GM19324 (cell line): ENCODE measurements around the gene TBX5.
"Not testable (repeated sequence)": the region's sequence is repeated elsewhere in the genome, so short reads cannot be mapped to it uniquely, and the experiment has no call there.

Experiments used
- ATAC-seq: cut with Tn5 transposase; IDR thresholded peaks from one replicate; pipeline ENCODE4 v1.9.1; 2021; ENCODE audit warnings: mild to moderate bottlenecking, moderate library complexity; ENCODE audit not compliant: unreplicated experiment, low FRiP score

Gene TBX5

DNA sequence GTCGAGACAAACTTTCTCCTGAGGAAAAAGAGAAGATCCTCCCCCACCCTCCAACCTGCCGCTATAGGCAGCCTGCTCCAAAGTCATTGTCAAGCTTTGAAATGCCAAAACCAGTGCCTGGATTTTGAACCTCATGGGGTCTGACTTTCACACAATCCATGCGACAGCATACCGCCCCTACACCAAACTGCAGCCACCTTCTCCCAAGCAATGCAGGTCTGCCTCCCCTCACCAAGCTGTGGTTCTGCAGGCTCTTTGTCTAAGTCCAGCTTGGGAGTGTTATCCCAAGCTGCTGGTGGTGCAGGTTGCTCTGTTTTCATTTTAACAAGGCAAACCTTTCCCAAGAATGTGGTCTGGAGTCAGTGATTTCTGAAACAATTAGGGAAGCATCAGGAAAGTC lies 12.4 kb downstream of the TBX5 start:
- no peak for ATAC-seq

DNA sequence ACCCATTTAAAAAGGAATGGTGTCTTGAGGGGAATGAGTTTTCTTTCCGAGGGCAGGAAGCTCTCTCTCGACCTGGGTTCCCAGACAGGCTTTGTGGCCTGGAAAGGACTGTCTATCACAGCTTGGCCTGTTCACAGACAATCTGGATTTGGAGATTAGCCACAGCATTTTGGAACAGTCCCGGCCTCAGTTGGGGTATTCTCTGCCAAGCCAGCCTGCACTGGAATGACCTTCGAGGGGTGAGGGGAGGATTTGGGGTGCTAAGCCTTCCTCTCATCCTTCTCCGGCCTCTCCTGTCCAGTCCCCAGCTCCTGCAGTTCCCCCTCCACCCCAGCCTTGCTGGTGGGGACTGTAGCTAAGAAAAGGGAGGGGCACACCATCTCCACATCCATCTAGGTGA lies 13.0 kb downstream of the TBX5 start:
- ATAC-seq, result no peak

DNA sequence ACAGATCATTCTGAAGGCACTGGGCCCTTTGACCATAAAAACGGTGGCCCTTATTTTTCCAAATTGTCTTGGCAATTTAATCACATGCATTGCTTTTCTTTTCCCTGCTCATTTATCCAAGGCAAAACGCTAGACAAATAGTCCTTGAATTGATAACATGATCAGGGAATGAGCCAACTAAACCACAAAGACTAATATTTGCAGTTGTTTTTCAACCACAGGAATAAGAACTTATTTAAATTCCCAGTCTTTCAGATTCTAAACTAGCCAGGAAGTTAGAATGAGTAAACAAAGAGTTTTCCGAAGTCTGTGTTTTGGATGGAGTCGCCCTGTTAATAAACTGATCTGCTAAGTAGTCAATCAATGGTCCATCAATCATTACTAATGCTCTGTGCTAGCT lies 14.9 kb downstream of the TBX5 start:
- ATAC-seq, result no peak

DNA sequence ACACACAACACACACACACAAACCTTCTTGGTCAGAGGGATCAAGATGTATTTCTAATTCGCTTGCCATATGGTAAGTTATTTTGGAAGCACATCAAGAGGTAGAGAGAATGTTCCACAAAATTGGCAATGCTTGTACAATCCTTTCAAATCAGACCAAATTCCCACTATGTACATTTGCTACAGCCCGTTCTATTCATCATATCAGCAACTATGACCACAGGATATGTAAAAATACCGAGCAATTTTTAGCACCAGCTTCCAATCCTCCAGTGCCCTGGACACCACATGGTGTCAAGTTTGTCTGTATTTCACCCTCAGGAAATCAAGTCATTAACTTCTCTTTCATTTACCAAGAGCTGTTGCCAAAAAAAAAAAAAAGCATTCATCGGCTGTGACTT lies 21.2 kb downstream of the TBX5 start:
- no peak for ATAC-seq

DNA sequence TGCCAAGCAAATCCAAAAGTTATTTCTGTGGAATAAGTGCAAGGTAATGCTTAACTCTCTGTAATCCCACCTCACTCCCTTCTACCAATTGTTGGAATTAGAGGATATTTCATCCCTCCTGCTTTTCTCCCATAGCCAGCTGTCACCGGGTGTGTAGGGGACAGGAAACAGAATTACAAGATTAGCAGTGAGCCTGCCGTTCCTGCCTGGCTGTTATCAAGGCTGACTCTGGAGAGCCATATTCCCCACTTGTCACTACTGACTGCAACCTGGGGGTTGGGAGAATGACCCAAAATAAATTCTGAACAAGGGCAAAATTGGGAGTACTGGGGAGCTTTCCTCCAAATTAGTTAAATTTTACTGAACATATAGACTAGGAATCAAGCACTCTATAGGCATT lies 24.8 kb downstream of the TBX5 start:
- ATAC-seq, result no peak

DNA sequence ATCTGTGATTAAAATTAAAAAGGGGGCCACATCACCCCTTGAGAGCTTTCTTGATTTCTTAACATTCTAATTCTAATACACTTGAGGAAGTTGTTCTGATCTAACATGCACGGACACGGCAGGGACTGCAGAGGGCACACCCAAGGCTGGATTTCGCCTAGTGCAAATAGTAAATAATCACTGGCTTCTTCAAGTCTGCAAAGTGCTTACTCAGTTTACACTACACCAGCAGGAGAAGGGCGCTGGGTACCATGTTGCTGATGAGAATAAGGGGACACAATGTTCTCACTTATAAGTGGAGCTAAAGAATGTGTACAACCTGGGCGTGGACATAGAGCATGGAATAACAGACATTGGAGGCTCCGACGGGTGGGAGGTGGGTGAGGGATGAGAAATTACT lies 34.2 kb downstream of the TBX5 start:
- ATAC-seq, result no peak

DNA sequence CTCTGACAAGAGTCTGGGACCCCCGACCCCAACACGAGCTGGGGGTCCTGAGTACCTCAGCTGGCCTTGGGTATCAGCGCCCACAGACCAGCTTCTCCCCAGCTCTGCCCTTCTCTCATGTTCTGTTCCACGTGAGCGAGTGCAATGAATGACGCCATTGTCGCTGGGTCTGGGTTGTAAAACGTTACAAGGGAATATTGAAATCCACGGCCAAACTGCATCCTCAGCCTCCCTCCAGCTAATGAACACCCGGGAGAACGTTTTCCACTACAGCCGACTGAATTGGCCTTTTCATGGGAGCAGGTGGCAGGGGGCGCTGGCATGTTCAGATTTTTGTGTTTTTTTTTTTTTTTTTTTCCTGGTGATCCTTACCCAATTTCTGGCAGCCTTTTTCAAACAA lies 34.7 kb downstream of the TBX5 start:
- ATAC-seq, result no peak

DNA sequence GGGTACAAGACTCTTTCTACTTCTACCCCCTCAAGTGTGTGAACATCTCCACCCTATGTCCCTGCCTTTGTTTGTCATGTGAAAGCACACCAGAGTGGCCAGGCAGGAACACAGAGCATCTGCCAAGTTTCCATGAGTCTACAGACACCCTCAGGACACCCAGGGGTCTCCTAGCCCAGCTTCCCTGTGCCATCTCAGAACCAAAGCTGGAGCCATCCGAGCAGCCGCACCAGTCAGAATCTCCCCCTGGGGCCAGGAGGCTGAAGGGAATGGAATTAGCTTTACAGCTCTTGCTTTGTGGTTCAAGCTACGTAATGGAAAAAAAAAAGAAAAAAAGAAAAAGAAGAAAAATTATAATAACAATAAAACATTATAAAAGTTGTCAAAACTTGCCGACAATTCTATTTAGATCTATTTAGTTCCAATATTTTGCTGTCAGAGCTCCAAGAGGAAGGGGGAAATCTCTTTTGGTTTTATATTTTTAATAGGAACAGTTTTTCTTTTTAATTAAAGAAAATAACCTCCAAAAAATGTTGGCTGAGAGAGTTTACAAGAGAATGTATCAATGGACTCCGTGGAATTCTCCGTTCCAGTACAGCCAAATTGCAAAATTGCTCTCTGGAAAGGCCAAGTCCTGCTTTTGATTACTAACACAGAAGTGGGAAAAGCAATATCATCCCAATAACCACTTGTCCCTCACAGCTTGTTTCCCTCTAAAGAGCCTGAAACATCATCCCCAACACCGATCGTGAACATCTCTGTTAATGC lies 37.1 kb downstream of the TBX5 start:
- ATAC-seq, result no peak

DNA sequence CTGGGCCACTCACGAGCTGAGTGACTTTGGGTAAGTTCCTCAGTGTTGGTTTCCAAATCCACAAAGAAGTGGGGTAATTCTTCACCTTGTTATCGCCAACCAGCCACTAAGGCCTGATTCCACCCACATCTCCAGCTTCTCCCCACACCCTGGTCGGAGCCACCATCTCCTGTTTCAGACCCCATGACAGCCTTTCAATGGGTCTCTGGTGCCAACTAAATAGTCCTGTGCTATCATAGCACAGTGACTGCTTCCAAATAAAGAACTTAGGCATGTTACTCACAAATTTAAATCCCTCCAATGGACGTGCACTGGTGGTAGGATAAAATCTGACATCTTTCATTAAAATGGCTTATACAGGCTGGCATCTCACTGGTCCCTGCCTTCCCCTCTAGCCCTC lies 44.0 kb downstream of the TBX5 start:
- ATAC-seq, result no peak

DNA sequence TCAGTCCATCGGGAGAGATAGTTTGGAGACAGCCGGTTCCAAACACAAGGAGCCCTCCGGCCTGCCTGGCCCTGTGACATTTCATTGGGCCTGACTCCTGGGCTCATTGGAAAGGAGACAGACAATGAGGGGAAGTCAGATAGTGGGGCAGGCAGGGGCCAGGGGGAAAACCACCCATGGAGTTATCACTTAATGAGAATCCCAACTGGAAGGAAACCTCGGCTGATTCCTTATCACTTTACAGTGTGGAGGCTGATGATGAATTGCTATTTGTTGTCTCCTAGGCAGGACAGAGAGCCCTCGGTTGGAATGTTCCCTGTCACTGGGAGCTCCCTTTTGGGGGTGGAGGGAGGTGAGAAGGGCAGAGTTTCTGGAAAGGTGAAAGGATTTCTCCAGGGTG lies 44.4 kb downstream of the TBX5 start:
- no peak for ATAC-seq

DNA sequence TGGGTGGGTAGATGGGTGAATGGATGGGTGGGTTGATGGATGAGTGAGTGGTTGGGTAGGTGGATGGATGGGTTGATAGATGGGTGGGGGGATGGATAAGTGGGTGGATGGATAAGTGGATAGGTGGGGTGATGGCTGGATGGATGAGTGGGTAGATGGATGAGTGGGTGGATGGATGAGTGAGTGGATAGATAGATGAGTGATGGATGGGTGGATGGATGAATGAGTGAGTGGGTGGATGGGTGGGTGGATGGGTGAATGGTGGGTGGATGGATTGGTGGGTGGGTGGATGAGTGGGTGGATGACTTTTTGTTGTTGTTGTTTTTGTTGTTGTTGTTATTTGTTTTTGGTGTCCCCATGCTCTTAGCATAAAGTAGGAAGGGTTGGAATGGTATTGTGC lies 45.5 kb downstream of the TBX5 start:
- ATAC-seq, result no peak

DNA sequence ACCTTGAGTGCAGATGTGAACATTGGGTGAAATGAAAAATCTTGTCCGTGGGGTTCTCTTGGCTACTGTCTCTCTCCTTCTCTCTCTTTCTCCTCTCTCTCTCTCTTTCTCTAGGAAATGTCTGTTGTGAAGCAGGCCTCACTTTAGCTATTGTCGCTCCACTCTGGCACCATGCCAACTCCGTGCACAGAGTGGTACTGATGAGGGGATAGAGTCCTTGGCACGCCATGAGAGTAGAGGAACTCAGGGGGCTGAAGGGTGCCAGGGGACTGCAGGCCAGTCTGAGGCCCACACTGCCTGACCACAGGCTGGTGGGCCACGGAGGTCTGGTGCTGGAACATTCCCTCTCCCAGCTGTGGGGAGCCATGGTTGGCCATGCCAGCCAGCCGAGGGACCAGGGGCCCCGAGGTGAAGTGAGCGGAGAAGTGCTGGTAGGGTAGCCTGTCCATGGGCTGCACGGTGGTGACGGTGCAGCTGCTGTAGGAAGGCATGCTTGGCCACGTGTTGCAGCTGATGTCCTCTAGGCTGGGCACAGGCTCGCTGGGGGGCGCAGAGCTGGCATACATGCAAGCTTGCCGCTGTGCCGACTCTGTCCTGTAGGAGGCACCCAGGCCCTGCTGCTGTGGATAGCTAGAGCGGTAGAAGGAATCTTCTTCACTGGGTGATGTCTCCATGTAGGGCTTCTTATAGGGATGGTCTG lies 50.4 kb downstream of the TBX5 start:
- no peak for ATAC-seq

DNA sequence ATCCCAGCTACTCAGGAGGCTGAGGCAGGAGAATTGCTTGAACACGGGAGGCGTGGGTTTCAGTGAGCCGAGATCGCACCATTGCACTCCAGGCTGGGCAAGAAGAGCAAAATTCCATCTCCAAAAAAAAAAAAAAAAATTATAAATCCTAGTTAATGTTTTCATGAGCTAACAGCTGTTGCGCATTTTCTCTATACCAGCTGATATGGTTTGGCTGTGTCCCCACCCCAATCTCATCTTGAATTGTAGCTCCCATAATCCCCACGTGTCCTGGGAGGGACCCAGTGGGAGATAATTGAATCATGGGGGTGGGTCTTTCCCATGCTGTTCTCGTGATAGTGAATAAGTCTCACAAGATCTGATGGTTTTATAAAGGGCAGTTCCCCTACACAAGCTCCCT lies 56.7 kb downstream of the TBX5 start:
- not testable (repeated sequence) for ATAC-seq

DNA sequence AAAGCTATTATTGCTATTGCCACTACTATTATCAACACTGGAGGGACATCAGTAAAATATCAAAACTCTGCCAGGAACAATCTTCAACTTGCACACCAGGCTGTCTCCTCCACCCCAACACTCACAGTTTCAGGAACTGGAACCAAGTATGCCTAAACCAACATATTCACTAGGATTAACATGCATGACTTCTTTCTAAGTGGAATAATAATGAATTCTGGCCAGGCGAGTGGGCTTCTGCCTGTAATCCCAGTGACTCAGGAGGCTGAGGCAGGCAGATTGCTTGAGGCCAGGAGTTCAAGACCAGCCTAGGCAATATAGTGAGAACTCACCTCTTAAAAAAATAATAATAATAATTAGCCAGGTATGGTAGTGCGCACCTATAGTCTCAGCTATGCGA lies 58.1 kb downstream of the TBX5 start:
- ATAC-seq, result no peak

DNA sequence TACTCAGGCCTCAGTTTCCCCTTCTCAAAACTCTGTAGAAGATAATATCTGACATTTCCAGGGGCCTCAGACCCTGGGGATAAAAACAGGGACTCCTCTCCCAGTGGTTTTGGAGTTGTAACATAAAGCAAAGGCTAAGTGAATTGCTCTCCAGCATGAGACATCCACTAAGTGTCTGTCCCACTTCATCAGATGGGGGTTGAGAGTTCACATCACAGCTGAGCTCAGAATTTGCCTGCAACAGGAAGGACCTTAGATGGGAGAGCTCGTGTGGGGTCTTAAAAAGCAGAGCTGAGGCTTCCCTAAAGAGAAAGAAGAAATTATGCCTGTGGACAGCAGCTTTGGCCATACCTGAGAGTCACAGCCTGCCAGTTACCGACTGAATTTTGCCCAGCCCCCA lies 61.1 kb downstream of the TBX5 start:
- no peak for ATAC-seq

DNA sequence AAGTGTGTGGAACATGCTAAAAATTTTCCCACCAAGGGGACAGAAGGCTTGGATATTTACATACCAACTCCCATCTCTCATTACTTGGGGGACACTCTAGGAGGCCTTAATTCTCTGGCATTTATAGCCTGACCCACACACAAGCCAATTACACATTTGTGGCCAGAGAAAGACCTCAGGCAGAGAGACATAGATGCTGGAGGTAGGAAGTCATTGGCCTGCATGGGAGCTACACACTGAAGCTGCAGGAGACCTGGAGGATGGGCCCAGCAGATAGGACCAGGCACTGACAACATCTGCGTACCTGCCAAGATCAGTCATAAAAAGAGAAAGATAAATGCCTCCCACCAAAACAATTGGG lies 61.7 kb downstream of the TBX5 start:
- ATAC-seq, result no peak

DNA sequence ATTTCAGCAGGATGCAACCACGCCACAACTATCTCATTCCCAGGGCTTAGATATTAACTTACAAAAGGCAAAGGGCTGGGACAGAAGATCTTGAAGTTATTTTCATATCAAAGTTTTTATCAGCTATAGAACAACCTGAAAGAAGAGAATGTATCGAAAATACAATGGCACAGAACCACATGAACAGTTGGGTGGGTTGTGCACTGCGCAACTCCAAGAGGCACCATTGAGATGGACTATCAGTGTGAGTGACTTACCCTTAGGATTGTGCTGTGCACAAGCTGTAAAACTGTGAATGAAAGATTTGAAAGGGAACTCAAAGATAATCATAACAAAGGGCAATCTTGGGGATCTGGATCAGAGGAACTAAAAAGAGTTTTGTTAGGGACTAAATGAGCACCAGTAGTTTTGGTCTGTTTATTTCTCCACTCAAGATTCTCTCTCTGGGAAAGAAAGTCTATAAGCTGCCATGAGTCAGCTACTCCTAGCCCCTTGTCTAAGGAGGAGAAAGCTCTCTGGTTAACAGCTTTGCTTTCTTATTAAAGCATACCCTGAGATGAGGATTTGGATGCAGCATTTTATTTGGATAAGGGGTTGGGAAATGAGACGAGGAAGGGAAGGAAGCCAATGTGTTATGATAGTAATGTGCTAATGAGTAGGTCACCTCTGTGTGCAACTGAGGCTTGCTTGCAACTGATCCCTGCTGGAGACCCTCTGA lies 62.2 kb downstream of the TBX5 start:
- ATAC-seq, result no peak

DNA sequence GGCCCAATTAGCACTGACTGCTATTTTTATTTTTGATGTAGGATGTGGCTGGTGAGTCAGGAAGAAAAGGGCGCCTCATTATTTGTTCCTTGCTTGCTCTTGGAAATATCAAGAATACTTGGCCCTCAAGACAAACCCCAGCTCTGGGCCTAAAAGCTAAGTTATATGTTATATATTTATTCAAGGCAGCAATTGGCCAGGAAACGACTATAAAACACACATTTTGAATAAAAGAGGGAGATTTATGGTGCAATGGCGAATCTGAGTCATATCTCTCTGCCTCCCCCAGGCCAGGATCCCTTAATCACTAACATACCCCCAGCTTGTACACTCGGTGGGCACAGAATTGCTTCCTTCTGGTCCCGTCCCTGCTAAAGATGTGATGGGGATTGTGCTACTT lies 63.3 kb downstream of the TBX5 start:
- ATAC-seq, result no peak

DNA sequence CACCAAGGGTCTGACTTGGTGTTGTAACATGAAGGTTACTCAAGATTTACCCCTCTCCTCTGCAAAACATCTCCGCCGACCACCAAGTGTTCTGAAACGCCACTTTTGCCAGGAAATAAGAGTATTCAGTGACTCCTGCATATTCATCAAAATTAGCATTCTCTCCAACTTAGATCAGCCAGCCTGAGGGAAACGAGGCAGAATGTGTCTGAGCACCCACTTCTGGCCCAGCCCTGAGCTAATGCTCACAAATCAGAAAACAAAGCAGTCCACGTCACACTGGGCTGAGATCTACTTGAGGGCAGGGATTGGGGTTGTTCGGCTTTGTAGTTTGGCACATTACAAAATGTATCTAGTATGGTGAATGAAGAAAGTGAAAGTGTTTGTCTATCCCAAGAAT lies 64.3 kb downstream of the TBX5 start:
- no peak for ATAC-seq

DNA sequence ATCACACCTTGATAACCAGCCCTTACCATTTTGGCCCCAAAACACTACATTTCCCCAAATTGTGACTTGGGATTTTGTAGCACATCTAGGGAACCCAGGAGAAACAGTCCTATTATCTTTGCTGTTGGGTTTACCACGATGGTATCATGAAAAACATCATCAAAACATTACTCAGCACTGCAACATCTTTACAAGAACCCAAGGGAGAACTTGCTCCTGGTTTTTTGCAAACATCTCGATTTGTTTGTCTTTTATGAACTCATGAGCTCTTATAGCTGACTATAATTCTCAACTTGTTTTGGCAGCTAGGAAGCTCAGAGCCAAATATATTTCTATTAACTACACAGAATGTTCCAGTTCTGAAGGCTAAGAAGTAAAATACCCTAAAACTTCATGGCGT lies 65.7 kb downstream of the TBX5 start:
- ATAC-seq, result no peak

DNA sequence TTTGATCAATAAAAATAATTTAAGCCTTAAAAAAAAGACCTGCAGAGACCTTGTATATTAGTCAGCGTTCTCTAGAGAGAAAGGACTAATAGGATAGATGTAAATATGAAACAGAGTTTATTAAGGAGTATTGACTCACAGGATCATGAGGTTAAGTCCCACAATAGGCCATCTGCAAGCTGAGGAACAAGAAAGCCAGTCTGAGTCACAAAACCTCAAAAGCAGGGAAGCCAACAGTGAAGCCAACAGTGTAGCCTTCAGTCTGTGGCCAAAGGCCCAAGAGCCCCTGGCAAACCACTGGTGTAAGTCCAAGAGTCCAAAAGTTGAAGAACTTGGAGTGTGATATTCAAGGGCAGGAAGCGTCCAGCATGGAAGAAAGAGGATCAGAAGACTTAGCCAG lies 66.3 kb downstream of the TBX5 start:
- ATAC-seq, result no peak

DNA sequence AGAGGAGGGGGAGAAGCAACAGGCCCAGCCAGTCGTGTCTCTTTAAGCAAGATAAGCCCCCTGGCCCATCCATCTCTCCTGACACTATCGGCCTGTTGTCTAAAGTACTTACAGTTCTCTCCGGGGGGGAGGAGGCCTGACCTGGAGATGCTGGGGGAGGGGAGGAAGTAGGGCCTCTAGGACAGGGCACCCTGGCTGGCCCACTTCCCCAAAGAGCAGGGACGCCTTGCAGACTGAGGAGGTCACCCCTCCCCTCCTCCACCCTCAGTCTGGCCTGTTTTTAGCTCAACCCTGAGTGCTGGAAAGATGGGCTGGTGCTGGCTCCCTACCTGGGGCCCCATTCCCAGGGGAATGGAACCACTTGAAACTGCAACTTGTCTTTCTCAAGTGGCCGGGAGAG lies 70.3 kb downstream of the TBX5 start:
- ATAC-seq, result no peak
